GM23338 (cell line): Measurements from ENCODE around the gene HELZ.

Experiments
- CREB1 ChIP-seq: fragments of 250-450 bp; sonication (Bioruptor Pico); IDR thresholded peaks from 2 replicates; pipeline ENCODE4 v1.5.0; 2020; ENCODE audit warnings: low read depth, mild to moderate bottlenecking, moderate library complexity
- EZH2phosphoT487 ChIP-seq: fragments of 200-600 bp; sonication (generic); IDR thresholded peaks from one replicate; pipeline ENCODE4 v1.8.1; 2018; ENCODE audit warnings: antibody characterized with exemption; ENCODE audit not compliant: unreplicated experiment
- JUNB ChIP-seq: IDR thresholded peaks from one replicate; pipeline ENCODE4 v1.6.1; 2016; ENCODE audit warnings: antibody characterized with exemption; ENCODE audit not compliant: unreplicated experiment
- POLR2AphosphoS5 ChIP-seq: IDR thresholded peaks from 2 replicates; pipeline ENCODE4 v1.6.1; 2016; ENCODE audit warnings: antibody characterized with exemption, low read depth
- TF ChIP-seq, protein P1 (sequence below), 2 experiments: fragments of 200-600 bp in 1 of 2; sonication (generic) in 1 of 2; conservative IDR thresholded peaks; 2 replicates each; pipeline versions ENCODE4 v1.5.1 to v1.6.1; 2016 to 2017; ENCODE audit warnings: antibody characterized with exemption in 2 of 2, low read depth in 2 of 2, mild to moderate bottlenecking in 2 of 2, moderate library complexity in 1 of 2

- TF ChIP-seq POLR2AphosphoS5 (no peak), EZH2phosphoT487 (no peak), JUNB (no peak), CREB1 (CRISPR knock-in tag) (no peak)
- TF ChIP-seq, protein P1, sequence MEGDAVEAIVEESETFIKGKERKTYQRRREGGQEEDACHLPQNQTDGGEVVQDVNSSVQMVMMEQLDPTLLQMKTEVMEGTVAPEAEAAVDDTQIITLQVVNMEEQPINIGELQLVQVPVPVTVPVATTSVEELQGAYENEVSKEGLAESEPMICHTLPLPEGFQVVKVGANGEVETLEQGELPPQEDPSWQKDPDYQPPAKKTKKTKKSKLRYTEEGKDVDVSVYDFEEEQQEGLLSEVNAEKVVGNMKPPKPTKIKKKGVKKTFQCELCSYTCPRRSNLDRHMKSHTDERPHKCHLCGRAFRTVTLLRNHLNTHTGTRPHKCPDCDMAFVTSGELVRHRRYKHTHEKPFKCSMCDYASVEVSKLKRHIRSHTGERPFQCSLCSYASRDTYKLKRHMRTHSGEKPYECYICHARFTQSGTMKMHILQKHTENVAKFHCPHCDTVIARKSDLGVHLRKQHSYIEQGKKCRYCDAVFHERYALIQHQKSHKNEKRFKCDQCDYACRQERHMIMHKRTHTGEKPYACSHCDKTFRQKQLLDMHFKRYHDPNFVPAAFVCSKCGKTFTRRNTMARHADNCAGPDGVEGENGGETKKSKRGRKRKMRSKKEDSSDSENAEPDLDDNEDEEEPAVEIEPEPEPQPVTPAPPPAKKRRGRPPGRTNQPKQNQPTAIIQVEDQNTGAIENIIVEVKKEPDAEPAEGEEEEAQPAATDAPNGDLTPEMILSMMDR (conservative IDR thresholded peaks at IDR 0.05; ENCODE audit: low read depth in 2 of 2) = no peak
Measured at GRCh38 chr17:67283731-67284516, 38.9 kb upstream of the HELZ start.
